ENCODE results near the gene ZNF579. TPM values are rescaled to one million over a fixed set of nuclear protein-coding genes. Genes with fewer than 3 reads are reported as not detected.

Gene ZNF579
- total RNA-seq, 1 experiment from 2014 or later, result 19.9 TPM

DNA sequence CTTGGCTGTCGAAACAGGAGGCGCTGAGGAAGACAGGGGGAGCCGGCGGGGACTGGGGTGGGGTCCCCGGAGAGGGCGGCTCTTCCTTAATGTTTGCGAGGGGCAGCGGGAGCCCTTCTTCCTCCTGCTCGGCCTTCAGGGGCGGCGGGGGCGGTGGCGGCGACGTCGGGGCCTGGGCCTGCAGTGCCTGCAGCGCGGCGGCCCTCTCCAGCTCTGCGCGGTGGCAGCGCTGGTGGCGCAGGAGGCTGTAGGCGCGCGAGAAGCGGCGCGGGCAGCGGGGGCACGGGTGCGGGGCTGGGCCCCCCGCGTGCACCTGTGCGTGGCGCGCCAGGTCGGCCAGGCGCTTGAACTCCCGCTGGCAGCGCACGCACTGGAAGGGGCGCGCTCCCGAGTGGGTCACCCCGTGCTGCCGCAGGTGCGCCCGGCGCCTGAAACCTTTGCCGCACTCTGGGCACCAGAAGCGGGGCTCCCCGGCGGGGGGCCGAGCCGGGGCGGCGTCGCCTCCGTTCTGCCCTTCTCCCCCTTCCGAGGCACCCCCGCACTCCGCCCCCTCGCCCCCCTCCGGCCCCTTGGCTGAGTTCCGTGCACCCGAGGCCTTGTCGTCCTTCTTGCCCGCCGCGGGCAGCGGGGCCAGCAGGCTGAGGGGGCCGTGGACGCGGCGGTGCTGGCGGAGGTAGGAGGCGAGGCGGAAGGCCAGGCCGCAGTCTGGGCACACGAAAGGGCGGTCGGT, 2.5 kb downstream of the ZNF579 start:
- Histone ChIP-seq H4K8ac (replicated peaks; ENCODE audit: insufficient read length, low read depth, low read length) (no peak overlapping the region), H3K18ac (ENCODE audit: insufficient read length, low read depth, low read length) (no peak overlapping the region), H3K4me2 (ENCODE audit: insufficient read depth, insufficient read length, low read length) (no peak overlapping the region), H2BK12ac (ENCODE audit: insufficient read length, low read depth, low read length) (no peak overlapping the region), H3K27me3 (ENCODE audit: insufficient read depth, low read length) (no peaks in the 10 kb centered on the region), H3K23ac (ENCODE audit: insufficient read length, low read depth, low read length) (no peak overlapping the region), H4K91ac (ENCODE audit: insufficient read length, low read depth, low read length) (no peak overlapping the region), H2BK20ac (ENCODE audit: low read depth, low read length, poor library complexity, severe bottlenecking) (no peak overlapping the region), H3T11ph (ENCODE audit: low read length) (no peak overlapping the region), H4K20me1 (ENCODE audit: control insufficient read depth, insufficient read depth, insufficient read length) (no peaks in the 10 kb centered on the region), H2AK5ac (ENCODE audit: insufficient read length, low read length) (no peak overlapping the region), H3K27ac (ENCODE audit: insufficient read length, low read depth, low read length) (no peak overlapping the region), H2AFZ (ENCODE audit: low read length) (no peak overlapping the region), H2BK120ac (ENCODE audit: low read depth, low read length, poor library complexity, severe bottlenecking) (no peak overlapping the region), H3K14ac (ENCODE audit: insufficient read depth, low read length) (no peak overlapping the region), H3K9me3 (ENCODE audit: control insufficient read depth, low read depth, low read length) (no peaks in the 10 kb centered on the region), H3K4me1 (ENCODE audit: insufficient read depth, low read length) (no peaks in the 10 kb centered on the region), H3K56ac (ENCODE audit: insufficient read length, low read depth, low read length) (no peak overlapping the region), H3K79me2 (ENCODE audit: insufficient read depth, low read length) (peaks cover 1% of the 10 kb centered on the region; the same call in 1 of the 2 replicates), H3K23me2 (ENCODE audit: insufficient read length, low read depth, low read length, poor library complexity, severe bottlenecking) (no peaks in the 10 kb centered on the region), H2BK5ac (ENCODE audit: insufficient read length, low read length) (no peak overlapping the region), H3K9ac (ENCODE audit: extremely low read depth, insufficient read length, low read length) (no peak overlapping the region), H3K79me1 (ENCODE audit: insufficient read depth, low read depth, low read length, poor library complexity, severe bottlenecking) (peaks cover 3% of the 10 kb centered on the region), H4K5ac (ENCODE audit: insufficient read length, low read depth, low read length) (no peak overlapping the region), H2BK15ac (ENCODE audit: low read depth, low read length) (no peak overlapping the region), H3K4ac (ENCODE audit: low read depth, low read length) (no peak overlapping the region)
- Mint-ChIP-seq H3K4me3 (no peak overlapping the region), H3K36me3 (ENCODE audit: insufficient read depth in 1 of 3, low read depth in 3 of 3) (peaks cover 9 to 25% (median 19%) of the 10 kb centered on the region in 3 experiments), H3K27me3 (ENCODE audit: low read depth) (no peaks in the 10 kb centered on the region; the same call in 1 of the 2 replicates), H3K27ac (no peak overlapping the region), H3K4me1 (peaks cover 9 to 15% of the 10 kb centered on the region in 2 experiments), H3K9me3 (no peaks in the 10 kb centered on the region)
- whole genome bisulfite sequencing (ENCODE audit: extremely low coverage, insufficient read length, low lambda C conversion rate), result no CpG with 5 or more reads among the region's 83 CpGs
- TF ChIP-seq CTCF (conservative IDR thresholded peaks at IDR 0.05), result no peak
- no peak for DNase-seq

Measured in H9 (cell line).